Measurements from ENCODE around the gene STIM1.
"Not testable (repeated sequence)": the region's sequence is repeated elsewhere in the genome, so short reads cannot be mapped to it uniquely, and the experiment has no call there.

STIM1 gene

DNA sequence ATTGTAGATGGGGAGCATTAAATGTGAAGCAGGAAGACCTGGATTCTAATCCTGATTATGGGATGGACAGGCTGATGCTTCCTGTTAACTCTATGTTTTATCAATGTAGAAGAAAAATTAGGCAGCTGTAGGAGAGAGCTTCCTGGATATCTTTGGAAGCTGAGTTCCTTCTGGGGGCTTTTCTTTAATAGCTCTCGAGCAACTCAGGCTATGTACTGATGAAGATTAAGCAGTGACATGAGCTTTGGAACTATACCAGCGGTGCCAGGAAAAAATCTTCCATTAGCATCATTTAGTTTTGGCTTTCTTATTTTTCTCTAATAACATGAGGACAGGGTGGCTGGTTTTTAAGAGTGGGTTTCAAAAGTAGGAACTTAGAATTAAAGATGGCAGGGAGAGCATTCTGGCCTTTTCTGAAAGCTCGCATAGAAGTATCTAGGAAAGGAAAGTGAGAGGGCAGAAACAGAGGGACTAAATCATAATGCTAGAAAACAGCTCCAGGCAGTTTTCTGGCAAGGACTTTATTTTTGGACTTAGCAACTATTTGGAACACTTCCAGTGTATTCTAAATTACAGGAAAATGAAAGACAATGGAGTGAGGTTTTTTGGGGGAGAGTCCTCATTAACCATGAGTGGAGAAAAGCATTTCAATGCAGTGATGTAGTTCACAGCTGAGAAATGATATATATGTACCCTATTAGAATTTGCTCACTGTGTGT is 169.9 kb downstream of the STIM1 start:
- DNase-seq (ENCODE audit: low read depth, low spot score) = no peak

DNA sequence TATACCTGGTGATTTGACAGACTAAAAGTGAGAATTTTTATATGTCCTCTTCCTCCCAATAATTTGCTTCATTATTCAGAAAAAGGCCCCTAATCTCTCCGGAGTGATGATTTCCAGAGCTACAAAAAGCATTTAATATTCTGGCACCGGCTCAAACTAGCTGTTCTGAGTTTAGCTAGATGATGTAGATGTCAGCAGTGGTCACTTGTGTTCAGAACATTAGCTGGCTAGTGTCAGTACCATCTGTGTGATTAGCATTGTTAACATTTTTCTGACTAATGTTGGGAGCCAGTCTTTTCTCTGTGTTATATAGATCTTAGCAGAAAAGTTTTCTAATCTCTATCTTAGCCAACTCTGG is 170.5 kb downstream of the STIM1 start:
- DNase-seq (ENCODE audit: low read depth, low spot score) = no peak

DNA sequence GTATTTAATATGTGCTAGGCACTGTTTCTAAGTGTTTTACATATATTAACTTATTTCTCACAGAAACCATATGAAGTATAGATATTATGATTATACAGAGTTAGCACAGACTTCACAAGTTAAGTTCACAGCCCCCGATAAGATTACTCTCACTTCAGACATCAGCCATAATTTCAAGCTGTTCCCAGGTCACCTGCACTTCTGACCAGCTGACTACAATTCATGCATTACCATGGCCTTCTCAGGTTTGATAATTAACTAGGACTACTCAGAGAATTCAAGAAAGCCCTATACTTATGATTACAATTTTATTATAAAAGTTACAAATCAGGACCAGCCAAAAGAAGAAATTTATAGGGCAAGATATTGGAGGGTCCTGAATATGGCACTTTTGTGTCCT is 170.9 kb downstream of the STIM1 start:
- DNase-seq (ENCODE audit: low read depth, low spot score) = no peak

DNA sequence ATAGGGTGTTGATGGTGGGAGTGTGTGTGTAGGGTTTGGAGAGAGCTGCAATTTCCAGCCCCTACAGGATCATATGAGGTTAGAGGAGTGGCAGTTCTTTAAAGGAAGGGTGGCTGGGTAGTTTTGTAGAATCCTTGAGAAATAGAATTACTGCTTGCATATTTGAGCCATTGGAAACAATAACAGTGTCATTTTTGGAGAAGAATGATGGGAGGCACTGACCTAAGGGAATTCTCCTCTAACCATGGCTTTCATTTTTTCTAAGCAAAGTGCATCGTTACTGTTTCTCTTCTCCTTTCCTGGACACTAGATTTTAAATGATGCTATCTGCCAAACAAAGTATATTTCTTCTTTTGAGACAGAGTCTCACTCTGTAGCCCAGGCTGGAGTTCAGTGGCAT is 172.3 kb downstream of the STIM1 start:
- DNase-seq (ENCODE audit: low read depth, low spot score) = no peak

DNA sequence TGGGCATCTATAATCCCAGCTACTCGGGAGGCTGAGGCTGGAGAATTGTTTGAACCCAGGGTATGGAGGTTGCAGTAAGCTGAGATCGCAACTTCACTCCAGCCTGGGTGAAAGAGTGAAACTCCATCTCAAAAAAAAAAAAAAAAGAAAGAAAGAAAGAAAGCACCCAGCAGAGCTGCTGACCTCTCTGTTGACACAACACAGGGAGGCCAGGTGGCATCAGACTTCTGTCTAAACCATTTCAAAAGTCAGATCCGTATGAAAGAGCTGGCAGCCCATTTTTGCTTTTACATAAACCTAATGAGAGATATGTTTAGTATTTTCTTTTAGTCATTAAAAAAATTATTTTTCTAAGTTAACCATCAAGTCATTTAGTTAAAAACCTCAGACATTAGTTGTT is 174.7 kb downstream of the STIM1 start:
- no peak for DNase-seq (ENCODE audit: low read depth, low spot score)

DNA sequence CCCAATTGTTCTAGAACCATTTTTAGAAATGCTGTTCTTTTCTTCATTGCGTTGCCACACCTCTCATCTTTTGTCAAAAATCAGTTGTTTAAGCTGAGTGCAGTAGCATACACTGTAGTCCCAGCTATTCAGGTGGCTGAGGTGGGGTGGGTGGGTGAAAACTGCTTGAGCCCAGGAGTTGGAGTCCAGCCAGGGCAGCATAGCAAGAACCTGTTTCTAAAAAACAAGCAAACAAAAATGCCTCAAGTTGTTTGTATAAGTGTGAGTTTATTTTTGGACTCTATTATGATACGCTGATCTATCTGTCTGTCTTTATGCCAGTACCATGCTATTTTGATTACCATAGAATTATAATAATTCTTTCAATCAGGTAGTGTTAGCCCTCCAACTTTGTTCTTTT is 176.6 kb downstream of the STIM1 start:
- no peak for DNase-seq (ENCODE audit: low read depth, low spot score)

DNA sequence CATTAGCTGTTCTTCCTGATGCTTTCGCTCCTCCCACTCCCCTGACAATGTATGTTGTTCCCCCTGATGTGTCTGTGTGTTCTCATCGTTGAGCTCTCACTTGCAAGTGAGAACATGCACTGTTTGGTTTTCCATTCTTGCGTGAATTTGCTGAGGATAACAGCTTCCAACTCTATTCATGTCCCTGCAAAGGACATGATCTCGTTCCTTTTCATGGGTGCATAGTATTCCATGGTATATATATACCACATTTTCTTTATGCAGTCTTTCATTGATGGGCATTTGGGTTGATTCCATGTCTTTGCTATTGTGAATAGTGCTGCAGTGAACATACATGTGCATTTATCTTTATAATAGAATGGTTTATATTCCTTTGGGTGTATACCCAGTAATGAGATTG is 180.5 kb downstream of the STIM1 start:
- no peak for DNase-seq (ENCODE audit: low read depth, low spot score)

DNA sequence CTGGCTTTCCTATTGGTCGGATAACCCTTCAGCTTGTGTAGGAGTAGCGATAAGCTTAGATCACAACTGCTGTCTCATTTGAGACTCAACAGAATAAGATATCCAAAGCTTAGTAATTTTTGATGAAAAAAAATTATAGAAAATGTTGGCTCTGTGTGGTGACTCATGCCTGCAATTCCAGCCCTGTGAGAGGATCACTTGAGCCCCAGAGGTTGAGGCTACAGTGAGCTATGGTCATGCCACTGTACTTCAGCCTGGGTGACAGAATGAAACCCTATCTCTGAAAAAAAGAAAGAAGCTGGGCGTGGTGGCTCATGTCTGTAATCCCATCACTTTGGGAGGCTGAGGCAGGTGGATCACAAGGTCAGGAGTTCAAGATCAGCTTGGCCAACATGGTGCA is 183.5 kb downstream of the STIM1 start:
- DNase-seq (ENCODE audit: low read depth, low spot score) = no peak

DNA sequence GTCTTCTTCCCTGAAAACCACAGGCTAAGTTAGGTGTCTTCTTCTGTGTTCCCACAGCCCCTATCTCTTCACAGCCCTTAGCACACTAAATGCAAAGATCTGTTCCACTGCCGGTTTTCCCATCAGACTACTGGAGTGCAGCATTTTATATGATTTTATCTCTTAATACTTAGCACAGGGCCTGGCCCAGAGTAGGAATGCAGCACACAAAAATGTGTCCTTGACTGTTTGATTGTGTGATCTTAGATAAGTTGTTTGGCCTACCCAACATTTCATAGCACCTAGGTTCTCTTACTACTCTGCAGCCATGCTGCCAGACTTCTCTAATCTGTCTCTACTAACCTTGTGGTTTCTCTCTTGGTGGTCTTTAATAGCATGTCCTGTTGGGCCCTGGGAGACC is 185.0 kb downstream of the STIM1 start:
- no peak for DNase-seq (ENCODE audit: low read depth, low spot score)

DNA sequence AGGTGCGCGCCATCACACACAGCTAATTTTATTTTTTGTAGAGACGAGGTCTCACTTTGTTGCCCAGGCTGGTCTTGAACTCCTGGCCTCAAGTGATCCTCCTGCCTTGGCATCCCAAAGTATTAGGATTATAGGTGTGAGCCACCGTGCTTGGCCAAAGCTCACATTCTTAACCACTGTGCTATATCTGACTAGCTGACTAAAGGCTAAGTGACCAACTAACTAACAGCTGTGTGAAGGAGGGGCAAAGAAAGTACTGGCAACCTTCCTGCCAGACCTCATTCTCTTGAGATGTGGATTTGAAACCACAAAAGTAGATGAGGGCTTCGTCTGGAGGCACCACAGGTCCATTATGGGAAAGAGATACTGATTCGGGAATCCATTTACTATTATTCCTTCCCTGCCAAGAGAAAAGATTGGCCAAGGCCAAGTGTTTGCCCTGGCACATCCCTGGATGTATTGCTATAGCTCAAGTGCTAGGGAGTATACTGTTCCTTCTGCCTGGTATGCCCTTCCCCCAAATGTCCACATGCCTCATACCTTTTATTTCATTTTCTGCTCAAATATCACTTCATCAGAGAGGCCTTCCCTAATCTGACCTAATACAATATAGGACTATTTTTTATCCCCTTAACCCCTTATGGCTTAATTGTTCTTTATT is 186.4 kb downstream of the STIM1 start:
- no peak for DNase-seq (ENCODE audit: low read depth, low spot score)

DNA sequence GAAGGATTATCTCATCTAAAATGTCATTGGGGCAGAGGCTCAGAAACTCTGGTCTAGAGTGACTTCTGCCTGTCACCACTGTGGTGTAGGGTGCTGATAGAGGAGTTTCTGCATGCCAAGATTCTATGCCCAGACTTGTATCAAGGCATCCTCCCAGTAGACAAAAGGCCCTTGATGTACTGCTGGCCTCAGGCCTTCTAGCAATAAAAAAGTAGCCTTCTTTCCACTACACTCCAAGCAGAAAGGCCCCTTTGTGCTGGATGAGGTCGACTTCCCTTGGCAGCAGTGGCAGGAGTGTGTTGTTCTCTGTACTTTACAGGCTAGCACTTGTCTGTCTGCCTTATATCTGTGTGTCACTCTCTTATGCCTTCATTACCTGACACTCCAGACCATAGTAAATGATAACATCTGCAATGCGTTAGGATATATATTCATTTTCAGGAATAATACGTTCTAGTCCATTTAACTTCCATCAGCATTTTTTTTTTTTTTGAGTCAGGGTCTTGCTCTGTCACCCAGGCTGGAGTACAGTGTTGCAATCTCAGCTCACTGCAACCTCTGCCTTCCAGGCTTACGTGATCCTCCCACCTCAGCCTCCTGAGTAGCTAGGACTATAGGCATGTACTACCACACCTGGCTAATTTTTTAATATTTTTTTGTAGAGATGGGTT is 189.6 kb downstream of the STIM1 start:
- DNase-seq (ENCODE audit: low read depth, low spot score) = no peak

DNA sequence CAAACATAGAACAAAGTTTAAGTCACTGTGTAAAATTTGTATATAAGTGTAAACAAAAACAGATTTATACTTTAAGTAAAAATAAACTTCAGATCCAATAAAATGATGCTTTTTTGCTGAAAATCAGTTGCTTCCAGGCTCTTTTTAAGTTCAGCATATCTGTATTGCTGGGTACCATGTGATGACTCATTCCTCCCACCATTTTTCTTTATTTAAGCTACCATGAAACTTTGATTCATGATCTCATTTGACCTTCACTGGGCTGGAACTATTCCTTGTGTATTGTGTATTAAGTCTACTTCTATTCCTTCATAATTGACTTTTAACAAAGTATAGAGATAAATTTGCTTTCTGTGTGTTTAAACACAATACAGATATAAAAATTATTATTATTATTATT is 192.9 kb downstream of the STIM1 start:
- DNase-seq (ENCODE audit: low read depth, low spot score) = no peak

DNA sequence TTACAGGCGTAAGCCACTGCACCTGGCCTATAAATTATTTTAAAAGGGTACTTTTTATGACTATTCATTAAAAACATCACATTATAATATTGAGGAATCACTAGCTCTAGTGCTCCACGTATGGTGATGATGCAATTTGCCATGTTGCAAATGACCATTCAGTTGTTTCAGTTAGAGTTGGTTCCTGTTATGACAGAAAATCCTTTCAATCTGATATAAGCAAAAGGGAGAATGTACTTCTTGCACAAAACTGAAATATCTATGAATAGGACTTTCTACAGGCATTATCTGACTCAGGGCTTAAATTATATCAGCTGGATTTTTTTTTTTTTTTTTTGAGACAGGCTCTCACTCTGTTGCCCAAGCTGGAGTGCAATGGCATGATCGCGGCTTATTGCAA is 193.5 kb downstream of the STIM1 start:
- no peak for DNase-seq (ENCODE audit: low read depth, low spot score)

DNA sequence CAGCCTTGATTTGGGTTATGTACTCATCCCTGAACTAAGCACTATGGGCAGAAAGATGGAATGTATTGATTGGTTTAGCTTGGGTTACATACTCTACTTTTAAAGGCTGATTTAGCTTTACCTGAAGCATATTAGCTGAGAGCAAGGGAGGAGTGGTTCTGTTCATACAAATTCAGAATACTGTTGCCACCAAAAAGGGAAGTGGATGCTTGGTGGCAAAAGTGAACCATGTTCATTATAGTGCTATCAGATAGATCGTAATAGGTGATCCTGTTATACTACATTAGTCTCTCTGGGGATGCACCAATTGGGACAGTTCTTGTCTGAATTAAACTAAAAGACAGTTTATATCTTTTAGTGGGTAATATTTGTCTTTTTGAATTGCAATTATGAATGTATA is 194.7 kb downstream of the STIM1 start:
- DNase-seq (ENCODE audit: low read depth, low spot score) = no peak

DNA sequence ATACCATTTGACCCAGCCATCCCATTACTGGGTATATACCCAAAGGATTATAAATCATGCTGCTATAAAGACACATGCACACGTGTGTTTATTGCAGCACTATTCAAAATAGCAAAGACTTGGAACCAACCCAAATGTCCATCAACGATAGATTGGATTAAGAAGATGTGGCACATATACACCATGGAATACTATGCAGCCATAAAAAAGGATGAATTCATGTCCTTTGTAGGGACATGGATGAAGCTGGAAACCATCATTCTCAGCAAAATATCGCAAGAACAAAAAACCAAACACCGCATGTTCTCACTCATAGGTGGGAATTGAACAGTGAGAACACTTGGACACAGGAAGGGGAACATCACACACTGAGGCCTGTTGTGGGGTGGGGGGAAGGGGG is 197.7 kb downstream of the STIM1 start:
- not testable (repeated sequence) for DNase-seq (ENCODE audit: low read depth, low spot score)

DNA sequence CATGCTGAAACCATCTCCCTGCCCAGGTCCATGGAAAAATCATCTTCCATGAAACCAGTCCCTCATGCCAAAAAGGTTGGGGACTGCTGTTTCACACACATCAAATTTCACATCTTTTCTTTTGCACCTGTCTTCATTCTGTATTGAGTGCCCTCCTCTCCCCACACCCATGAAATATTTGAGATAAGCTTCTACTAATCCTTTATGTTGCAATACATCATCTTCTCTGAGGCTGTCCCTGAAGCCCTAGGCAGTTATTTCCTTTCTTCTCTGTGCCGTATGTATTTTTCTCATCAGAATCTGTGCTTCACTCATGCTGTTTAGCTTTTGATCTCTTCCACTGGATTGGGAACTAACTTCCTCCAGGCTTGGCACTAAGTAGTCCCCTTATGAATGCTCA is 199.2 kb downstream of the STIM1 start:
- no peak for DNase-seq (ENCODE audit: low read depth, low spot score)

DNA sequence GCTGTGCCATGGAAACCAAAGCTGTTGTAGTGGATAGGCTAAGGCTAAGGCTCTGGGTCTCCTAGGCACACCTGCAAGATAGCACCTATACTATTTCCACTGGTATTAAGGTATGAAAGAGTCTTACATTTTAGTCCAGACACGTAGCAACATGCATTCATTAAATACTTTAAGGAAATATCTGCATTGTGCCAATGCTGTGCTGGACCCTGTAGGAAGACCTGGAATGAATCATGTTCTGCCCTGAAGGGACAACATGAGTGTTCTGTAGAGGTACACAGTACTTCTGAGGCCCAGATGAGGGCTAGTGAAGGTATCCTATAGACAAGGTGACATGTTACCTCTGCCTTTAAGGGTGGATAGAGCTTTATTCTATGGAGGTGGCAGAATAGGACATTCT is 204.0 kb downstream of the STIM1 start:
- no peak for DNase-seq (ENCODE audit: low read depth, low spot score)

DNA sequence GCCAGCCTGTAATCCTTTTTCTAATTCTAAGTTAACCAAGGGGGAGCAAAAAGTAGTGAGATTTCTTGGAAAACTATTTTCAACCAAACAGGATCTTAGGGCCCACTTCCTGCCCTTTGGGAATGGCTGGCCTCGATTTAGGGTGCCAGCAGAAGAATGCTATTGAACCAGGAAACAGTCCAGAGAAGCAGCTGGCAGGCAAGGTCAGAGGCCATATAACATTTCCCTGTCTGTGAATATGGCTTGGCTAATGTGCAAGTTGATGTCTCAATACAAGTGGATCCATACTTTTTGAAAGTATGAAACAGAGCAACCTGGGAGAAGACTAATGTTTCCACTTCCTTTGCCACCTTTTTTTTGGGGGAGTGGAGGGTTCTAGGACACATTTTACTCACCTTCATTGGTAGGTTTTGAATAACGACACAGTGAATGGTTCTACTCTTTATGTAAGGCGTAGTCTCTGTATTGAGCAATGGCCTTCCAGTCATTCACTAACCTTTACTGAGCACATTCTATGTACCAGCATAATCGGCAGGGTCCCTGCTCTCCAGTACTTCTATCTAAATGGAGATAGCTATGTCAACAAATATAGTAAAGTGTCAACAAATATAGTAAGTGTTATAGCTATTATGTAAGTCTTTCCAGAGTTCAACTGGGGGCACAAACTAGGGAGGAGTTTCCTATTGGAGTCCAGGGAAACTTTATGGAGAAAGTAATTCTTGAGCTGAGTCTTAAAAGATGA is 204.9 kb downstream of the STIM1 start:
- DNase-seq (ENCODE audit: low read depth, low spot score) = no peak

DNA sequence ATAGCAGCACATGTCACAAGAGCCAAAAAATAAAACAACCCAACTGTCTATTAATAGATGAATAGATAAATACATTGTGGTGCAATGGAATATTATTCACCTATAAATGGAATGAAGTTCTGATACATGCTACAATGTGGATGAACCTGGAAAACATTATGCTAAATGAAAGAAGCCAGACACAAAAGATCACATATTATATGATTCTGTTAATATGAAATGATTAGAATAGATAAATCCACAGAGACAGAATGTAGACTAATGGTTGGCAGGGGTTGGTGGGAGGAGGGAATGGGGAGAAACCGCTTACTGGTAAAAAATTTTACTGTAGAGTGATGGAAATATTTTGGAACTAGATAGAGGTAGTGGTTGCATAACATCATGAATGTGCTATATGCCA is 206.2 kb downstream of the STIM1 start:
- no peak for DNase-seq (ENCODE audit: low read depth, low spot score)

DNA sequence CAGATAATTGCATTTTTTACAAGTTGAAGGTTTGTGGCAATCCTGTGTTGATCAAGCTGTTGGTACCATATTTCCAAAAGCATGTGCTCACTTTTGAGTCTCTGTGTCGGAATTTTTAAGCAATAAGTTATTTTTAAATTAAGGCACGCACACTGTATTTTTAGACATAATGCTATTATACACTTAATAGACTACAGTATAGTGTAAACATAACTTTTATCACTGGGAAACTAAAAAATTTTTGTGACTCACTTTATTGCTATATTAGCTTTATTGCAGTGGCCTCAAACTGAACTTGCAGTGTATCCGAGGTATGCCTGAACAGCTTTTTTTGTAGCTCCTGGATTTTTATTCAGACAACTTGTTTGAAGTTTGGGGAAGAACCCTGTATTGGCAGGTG is 207.9 kb downstream of the STIM1 start:
- DNase-seq (ENCODE audit: low read depth, low spot score) = no peak

DNA sequence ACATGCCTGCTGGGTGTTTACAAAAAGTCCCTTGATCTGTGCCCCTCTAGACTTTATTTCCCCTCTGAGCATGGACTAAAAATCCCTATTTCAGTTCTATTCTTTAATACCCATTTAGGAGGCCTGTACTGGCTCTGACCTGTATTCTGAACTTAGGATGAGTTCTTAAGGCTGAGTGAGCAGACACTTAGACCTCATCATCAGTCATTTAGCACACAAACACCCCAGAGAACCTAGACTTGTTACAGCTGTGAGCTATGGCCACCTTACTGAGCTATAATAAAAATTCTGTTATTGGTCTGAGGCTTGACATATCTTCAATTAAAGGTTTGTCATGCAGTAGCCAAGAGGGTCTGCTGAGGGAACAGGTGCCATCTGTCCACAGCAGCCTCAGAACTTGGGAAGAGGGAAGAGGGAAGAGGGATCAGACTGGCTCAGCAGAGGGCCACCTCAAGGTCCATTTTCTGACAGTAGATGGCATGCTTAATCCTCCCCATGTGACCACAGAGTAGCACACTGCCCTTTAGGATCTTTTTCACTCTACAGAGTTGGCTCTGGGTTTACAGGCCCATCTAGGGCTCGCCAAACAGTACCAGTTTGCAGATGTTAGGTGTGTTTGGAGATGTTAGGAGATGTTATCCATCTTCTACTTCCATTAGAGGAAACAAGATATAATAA is 209.0 kb downstream of the STIM1 start:
- no peak for DNase-seq (ENCODE audit: low read depth, low spot score)

DNA sequence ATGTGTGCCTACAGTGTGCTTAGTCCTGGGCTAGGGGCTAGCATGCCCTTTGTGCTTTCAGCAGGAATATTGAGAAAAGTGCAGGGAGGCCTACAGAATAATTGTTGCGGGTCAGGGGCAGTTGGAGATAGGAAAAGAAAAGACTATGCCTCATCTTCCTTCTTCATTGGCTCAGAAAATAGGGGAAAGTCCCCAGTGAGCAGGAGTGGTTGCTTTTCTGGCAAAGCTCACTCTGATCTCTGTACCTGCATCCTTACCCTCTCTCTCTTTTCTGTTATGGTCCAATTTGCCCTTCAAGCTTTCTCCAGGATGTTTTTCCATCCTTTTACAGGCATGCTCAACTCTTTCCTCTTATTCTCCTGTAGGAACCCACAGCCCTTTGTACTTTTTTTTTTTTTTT is 209.6 kb downstream of the STIM1 start:
- DNase-seq (ENCODE audit: low read depth, low spot score) = no peak

Data from activated naive CD8-positive, alpha-beta T cell treated with anti-CD3 and anti-CD28 coated beads, Interleukin-2, amount 50 U/mL, for 16 hours (primary cell).